ENCODE measurements around the gene PNLIP.

Gene PNLIP

DNA sequence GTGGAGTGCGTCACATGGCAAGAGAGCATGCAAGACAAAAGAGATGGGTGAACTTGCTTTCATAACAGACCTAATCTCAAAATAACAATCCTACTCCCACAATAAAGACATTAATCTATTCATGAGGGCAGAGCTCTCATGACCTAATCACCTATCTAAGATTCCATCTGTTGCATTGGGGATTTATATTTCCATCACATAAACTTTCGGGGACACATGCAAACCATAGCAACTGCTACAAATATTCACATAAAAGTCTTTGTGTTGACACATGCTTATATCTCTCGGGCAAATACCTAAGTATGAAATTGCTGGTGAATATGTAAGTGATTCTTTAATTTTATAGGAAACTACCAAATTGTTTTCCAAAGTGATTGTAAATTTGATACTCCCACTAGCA is 29.1 kb downstream of the PNLIP start:
- no peak for DNase-seq (ENCODE audit: low read depth)

- DNase-seq (ENCODE audit: low read depth): no peak
Observed at GRCh38 chr10:116587878-116588591, 42.3 kb downstream of the PNLIP start.

- no peak for DNase-seq (ENCODE audit: low read depth)
Observed at GRCh38 chr10:116588995-116589394, 43.3 kb downstream of the PNLIP start.

DNA sequence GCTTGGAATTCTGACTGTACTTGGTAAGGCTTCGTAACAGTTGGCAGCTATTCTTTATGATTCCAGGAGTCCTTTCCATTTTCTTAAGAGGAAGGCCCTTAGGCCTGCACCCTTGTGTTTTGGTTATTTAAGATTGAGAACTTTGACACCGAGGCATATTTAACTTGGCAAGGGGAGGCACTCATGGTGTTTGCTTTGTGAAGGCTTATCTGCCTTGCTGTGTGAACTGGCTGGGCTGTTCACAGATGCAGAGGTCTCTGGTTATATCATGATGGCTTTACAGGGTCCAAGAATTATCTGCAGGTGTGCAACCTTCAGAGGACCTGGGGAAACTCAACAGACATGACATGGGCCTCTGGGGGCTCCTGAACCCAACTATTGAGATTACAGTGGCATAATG is 44.2 kb downstream of the PNLIP start:
- DNase-seq (ENCODE audit: low read depth): no peak

DNA sequence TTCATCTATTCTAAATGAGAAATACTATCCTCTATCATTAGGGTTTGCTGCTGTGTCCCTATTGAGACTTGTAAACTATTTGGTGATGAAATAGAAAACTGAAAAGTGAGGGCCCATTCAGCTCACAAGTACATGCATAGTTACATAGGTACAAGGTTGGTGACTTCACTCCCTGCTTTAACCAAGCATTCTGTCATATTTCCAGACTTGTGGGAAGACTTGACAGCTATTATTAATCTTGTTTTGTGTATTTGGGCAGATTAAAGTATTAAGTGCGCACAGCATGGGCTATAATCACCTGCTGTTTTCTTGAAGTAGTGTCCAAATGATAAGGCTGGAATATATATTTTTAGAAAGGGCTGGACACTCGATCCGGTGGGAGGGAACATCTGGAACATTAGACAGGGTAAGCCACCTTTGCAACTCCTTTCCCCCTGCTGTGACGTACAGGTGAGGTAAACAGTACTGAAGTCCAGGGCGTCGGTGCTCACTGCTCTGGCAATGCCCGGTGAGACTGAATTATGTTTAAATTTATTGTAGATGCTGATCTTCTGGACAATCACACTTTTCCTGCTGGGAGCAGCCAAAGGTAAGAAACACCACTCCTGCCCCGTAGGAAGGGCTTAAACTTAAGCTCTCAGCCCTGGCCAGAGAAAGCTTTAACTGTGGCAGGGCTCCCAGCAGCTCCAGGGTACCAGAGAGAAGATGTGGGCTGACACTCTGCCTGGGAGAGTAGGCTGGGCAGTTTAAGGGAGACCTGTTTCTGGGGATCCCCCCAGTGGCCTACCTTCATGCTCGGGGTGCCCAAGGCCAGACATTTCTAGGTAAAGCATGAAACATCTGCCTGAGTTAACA is 45.1 kb downstream of the PNLIP start, which contains the start of gene PNLIPRP1:
Gene PNLIPRP1, plus strand, starts transcription at position 370 of the 855 bp plus-strand sequence. Its CDS starts 171 bp downstream, at position 541.
- DNase-seq (ENCODE audit: low read depth): no peak

DNA sequence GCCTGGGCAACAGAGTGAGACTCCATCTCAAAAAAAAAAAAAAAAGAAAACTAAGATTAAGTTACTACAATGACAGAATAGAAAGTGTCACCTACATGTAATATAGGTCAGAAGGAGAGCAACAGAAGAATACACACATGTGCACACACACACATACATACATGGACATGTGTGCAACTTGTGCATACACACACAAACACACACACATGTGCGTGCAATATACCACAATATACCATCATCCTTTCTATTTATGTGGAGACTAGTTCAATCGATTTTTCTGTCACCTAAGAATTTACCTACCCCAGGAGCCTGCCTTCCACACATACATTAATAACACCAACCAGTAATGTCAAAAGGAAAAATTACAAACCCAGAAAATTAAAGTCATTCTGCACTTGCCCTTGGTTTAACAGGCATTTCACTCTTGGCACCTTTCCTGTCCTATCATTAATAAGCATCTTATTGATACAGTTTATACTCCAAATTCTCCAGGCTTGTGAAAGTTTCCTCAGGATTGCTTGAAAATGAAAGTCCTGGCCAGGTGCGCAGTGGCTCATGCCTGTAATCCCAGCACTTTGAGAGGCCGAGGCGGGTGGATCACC is 47.5 kb downstream of the PNLIP start:
- no peak for DNase-seq (ENCODE audit: low read depth)

DNA sequence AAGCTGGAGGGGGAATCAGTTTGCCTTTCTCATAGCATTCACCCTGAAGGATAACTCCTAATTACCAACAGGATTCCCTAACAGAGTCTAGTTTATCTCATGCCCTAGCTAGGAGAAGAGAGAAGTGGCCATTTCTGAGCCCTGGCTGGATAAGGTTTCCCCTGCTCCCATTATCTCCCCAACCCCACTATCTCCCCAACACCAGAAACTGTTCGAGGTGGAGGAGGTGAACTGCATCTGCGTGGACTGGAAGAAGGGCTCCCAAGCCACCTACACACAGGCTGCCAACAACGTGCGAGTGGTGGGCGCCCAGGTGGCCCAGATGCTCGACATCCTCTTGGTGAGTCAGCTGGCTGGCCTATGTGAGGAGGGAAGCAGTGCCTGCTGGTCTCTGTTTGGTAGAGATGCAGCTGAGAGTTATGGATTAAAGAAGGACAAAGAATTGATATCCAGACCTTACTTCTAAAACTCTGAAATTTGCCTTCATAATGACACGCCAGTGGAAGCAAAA is 48.8 kb downstream of the PNLIP start:
- no peak for DNase-seq (ENCODE audit: low read depth)

GRCh38 chr10:116596062-116596461 is 50.3 kb downstream of the PNLIP start:
- DNase-seq (ENCODE audit: low read depth): no peak

DNA sequence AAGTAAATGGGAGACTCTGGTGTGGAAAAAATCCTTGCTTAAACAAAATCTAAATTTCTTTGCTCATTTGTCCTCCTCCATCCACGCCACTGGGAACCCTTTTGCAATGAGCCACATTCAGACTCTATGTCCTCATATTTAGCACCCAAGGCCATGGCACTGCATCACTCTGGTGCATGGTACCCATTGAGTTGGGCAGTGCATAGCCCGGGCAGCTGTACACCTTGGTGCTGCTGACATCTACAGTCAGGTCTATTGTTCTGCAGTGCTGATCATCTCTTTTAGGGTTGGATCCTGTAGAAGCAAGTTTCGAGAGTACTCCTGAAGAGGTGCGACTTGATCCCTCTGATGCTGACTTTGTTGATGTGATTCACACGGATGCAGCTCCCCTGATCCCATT is 51.8 kb downstream of the PNLIP start:
- DNase-seq (ENCODE audit: low read depth): no peak

- no peak for DNase-seq (ENCODE audit: low read depth)
Observed at GRCh38 chr10:116598329-116598728, 52.6 kb downstream of the PNLIP start.

DNA sequence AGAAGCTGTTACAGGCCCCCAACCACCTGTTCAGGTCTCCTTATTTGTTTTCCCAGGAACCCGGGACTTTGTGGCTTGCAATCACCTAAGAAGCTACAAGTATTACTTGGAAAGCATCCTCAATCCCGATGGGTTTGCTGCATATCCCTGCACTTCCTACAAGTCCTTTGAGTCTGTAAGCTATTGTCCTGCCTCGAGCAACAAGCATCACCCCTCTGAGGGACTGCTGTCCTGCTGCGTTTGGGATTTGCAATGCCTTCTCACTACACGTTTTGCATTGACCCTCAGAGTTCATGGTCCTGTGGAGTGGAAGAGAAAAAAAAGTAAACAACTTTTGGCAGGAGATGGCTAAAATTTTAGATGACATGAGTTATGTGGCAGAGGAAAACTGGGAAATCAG is 54.3 kb downstream of the PNLIP start:
- no peak for DNase-seq (ENCODE audit: low read depth)

- no peak for DNase-seq (ENCODE audit: low read depth)
Observed at GRCh38 chr10:116602648-116603400, 57.1 kb downstream of the PNLIP start.

- DNase-seq (ENCODE audit: low read depth): no peak
Observed at GRCh38 chr10:116606061-116606483, 60.3 kb downstream of the PNLIP start.

DNA sequence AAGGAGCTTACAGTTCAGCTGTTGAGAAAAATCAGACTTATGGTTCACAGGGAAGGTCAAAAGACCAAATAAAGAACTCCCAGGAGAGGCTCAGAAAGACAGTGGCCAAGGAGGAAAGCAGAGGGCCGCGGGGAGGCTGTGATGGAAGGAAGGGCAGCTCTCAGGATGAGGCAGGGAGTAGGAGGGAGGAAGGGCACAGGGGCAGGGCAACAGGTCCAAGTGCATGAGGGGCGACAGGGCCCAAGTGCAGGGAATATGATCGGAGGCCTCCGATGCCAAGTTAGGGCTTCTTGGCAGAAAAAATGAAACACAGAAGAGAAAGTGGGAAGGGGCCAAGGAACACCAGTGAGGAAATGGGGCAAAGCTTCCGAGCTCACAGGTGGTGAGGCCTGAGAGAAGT is 61.6 kb downstream of the PNLIP start:
- no peak for DNase-seq (ENCODE audit: low read depth)

DNA sequence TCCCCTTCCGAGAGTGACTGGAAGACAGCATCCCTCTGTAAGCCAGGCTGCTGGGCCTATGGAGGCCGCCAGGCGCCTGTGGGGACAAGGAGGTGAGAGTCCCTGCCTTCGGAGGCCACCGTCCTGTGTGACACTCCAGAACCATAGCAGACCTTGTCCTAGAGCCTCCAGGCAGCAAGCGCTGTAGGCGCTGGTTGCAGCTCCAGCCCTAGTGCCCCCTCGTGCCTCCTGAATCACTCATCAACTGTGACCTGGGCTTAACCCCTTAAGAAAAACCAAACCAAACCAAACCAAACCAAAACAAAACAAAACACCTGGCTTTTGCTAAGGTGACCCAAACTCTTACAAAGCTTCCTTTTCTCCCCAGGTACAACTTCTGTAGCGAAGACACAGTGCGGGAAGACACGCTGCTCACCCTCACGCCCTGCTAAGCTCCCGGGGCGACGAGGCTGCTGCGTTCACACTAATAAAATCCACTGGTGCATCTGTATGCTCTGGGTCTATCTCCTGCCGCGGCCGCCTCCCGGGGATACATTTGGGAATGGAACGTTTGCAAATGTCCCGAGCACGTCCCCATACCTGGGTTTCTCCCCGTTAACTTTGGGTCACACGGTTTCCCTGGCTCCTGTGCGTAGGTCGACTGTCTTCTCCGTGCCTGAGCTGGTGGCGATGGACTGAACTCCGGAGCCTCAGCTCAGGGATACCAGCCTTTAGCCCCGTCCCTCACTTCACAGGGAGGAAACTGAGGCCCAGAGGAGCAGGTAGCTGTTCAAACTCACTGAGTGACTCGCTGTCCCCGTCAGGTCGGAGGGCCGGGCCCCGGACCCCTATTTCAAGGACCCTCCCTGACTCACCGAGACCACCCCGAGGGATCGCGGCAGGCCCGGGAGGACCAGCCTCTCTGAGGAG is 63.2 kb downstream of the PNLIP start:
- DNase-seq (ENCODE audit: low read depth): no peak

- DNase-seq (ENCODE audit: low read depth): no peak
Observed at GRCh38 chr10:116610443-116611152, 64.9 kb downstream of the PNLIP start.

DNA sequence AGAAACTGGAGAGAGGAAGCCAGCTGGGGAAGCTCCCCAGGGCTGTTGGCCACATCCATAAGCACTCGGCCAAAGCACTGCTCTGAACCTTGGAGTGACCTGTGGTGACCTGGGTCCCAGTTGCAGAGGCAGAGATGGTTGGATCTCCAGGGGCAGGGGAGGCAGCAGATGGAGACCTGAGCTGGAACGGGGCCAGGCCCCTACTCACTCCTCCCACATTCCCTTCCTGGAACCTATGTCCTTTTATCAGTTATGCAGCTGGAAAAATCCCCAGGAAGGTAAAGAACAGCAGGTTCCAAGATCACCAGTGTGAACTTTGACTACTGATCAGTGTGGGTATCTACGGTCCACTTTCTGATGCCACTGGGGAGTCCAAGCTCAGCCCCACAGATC is 65.4 kb downstream of the PNLIP start:
- DNase-seq (ENCODE audit: low read depth): no peak

GRCh38 chr10:116612107-116612769 is 66.5 kb downstream of the PNLIP start:
- no peak for DNase-seq (ENCODE audit: low read depth)

- DNase-seq (ENCODE audit: low read depth): no peak
Observed at GRCh38 chr10:116613471-116613870, 67.7 kb downstream of the PNLIP start.

- DNase-seq (ENCODE audit: low read depth): no peak
Observed at GRCh38 chr10:116614796-116615195, 69.1 kb downstream of the PNLIP start.

Data from non-pigmented ciliary epithelial cell (primary cell).